22Rv1 (cell line): ENCODE results near the gene CTBP2.

Experiments used
- ZFX ChIP-seq: fragments of 450-650 bp; IDR thresholded peaks from 2 replicates; pipeline ENCODE4 v1.6.1; 2017; ENCODE audit warnings: antibody characterized with exemption, borderline replicate concordance
- TF ChIP-seq, protein P1 (sequence below): fragments of 450-650 bp; IDR thresholded peaks from 2 replicates; pipeline ENCODE4 v1.5.1; 2017; ENCODE audit warnings: mild to moderate bottlenecking

DNA sequence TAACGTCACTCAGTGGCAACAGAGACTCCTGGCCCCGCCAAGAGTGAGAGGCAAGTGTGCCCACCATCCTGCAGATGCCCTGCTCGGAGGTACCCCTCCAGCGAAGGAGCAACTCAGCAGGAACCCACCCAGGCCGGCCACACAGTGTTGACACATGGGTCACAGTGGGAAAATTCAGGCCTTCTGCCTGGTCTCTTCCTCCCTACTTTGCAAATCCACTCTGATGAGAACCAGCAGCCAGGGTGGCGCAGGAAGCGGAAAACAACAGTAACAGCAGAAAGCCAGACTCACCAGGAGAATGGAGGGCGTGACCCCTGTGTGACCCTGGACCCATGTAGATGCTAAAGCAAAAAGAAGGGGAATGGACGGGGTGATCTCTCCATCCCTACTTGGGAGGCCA lies 53.8 kb downstream of the CTBP2 start:
- TF ChIP-seq, protein P1, sequence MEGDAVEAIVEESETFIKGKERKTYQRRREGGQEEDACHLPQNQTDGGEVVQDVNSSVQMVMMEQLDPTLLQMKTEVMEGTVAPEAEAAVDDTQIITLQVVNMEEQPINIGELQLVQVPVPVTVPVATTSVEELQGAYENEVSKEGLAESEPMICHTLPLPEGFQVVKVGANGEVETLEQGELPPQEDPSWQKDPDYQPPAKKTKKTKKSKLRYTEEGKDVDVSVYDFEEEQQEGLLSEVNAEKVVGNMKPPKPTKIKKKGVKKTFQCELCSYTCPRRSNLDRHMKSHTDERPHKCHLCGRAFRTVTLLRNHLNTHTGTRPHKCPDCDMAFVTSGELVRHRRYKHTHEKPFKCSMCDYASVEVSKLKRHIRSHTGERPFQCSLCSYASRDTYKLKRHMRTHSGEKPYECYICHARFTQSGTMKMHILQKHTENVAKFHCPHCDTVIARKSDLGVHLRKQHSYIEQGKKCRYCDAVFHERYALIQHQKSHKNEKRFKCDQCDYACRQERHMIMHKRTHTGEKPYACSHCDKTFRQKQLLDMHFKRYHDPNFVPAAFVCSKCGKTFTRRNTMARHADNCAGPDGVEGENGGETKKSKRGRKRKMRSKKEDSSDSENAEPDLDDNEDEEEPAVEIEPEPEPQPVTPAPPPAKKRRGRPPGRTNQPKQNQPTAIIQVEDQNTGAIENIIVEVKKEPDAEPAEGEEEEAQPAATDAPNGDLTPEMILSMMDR = no peak
- no peak for TF ChIP-seq ZFX
